ENCODE data around the gene DUSP8.

DNA sequence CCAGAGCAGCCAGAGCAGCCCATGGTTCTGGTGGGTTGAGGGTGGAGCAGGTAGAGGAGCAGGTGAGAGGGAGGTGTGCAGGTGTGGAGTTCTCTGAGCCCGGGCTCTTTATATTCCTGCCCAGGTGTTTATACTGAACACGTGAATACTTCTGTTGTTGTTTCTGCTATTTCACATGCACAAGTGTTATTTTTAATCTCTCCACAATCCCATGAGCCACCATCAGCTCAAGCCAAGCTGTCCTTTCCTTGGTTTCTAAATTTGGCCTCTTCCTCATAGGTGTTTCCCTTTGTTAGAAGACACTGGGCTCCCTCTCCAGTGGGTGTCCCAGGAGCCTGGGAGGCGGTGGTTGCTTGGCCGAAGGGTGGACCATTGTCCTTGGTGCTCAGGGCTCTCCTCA, 36.3 kb upstream of the DUSP8 start, which contains the start of gene KRTAP5-3:
- TF ChIP-seq POLR2AphosphoS5 (IDR thresholded peaks at IDR 0.05) (no peak), CTCF (IDR thresholded peaks at IDR 0.05) (no peak), EP300 (IDR thresholded peaks at IDR 0.05) (no peak), POLR2A (IDR thresholded peaks at IDR 0.05) (no peak)

All from sigmoid colon (tissue), 4 donors.